Stimulated activated CD8-positive, alpha-beta memory T cell treated with anti-CD3 and anti-CD28 coated beads, Interleukin-2, amount 100 ng/mL, for 48 hours (primary cell): ENCODE data around the gene NRG3.
"Not testable (repeated sequence)": the region's sequence is repeated elsewhere in the genome, so short reads cannot be mapped to it uniquely, and the experiment has no call there.

Source experiments
- DNase-seq, 2 donors: peaks; one replicate each; pipeline ENCODE4 v3.0.0-alpha.2; 2020; ENCODE audit warnings: low read depth in 2 of 2

The NRG3 gene

GRCh38 chr10:82677932-82678331 lies 802.9 kb downstream of the NRG3 start:
- DNase-seq: not testable (repeated sequence)

- DNase-seq: not testable (repeated sequence)
These were observed 803.5 kb downstream of the NRG3 start for GRCh38 chr10:82678451-82678850.

- DNase-seq: no peak
These were observed 805.6 kb downstream of the NRG3 start for GRCh38 chr10:82680608-82681007.

GRCh38 chr10:82683945-82684344 lies 809.0 kb downstream of the NRG3 start:
- no peak for DNase-seq

- DNase-seq: no peak
These were observed 810.1 kb downstream of the NRG3 start for GRCh38 chr10:82685087-82685486.

GRCh38 chr10:82691211-82691610 lies 816.2 kb downstream of the NRG3 start:
- DNase-seq: no peak

GRCh38 chr10:82692458-82692857 lies 817.5 kb downstream of the NRG3 start:
- DNase-seq: no peak

- no peak for DNase-seq
These were observed 846.8 kb downstream of the NRG3 start for GRCh38 chr10:82721831-82722230.

GRCh38 chr10:82722273-82722672 lies 847.3 kb downstream of the NRG3 start:
- no peak for DNase-seq

GRCh38 chr10:82736305-82736704 lies 861.3 kb downstream of the NRG3 start:
- no peak for DNase-seq

- no peak for DNase-seq
These were observed 862.6 kb downstream of the NRG3 start for GRCh38 chr10:82737549-82737948.

- DNase-seq: no peak
These were observed 863.6 kb downstream of the NRG3 start for GRCh38 chr10:82738592-82738991.

GRCh38 chr10:82742478-82742877 lies 867.5 kb downstream of the NRG3 start:
- no peak for DNase-seq

GRCh38 chr10:82742898-82743297 lies 867.9 kb downstream of the NRG3 start:
- DNase-seq: no peak

GRCh38 chr10:82750538-82750937 lies 875.5 kb downstream of the NRG3 start:
- DNase-seq: no peak

- DNase-seq: no peak
These were observed 882.4 kb downstream of the NRG3 start for GRCh38 chr10:82757397-82757796.

- DNase-seq: no peak
These were observed 882.9 kb downstream of the NRG3 start for GRCh38 chr10:82757901-82758300.

GRCh38 chr10:82759050-82759449 lies 884.1 kb downstream of the NRG3 start:
- no peak for DNase-seq

- no peak for DNase-seq
These were observed 887.6 kb downstream of the NRG3 start for GRCh38 chr10:82762641-82763040.

GRCh38 chr10:82768040-82768439 lies 893.0 kb downstream of the NRG3 start:
- no peak for DNase-seq

GRCh38 chr10:82778908-82779307 lies 903.9 kb downstream of the NRG3 start:
- DNase-seq: no peak

- DNase-seq: no peak
These were observed 921.5 kb downstream of the NRG3 start for GRCh38 chr10:82796510-82796909.

- DNase-seq: no peak
These were observed 926.3 kb downstream of the NRG3 start for GRCh38 chr10:82801289-82801688.

GRCh38 chr10:82811621-82812020 lies 936.6 kb downstream of the NRG3 start:
- no peak for DNase-seq

- no peak for DNase-seq
These were observed 938.9 kb downstream of the NRG3 start for GRCh38 chr10:82813856-82814255.
